ENCODE results near the gene SFMBT2.

- TF ChIP-seq CTCF (IDR thresholded peaks at IDR 0.05) (no peak), ZFX (IDR thresholded peaks at IDR 0.05; ENCODE audit: borderline replicate concordance) (no peak)
Measured at GRCh38 chr10:7152982-7153381, 257.9 kb downstream of the SFMBT2 start.
